HG03558 (cell line): ENCODE data around the gene CNN1.
A peak's percentile ranks its signal among the peaks of the same experiment; 100 is the strongest.

ENCODE experiments used
- ATAC-seq: cut with Tn5 transposase; IDR thresholded peaks from one replicate; pipeline ENCODE4 v1.9.1; 2021; ENCODE audit warnings: moderate number of reproducible peaks; ENCODE audit not compliant: unreplicated experiment; ENCODE audit errors: extremely low read depth

CNN1 gene

DNA sequence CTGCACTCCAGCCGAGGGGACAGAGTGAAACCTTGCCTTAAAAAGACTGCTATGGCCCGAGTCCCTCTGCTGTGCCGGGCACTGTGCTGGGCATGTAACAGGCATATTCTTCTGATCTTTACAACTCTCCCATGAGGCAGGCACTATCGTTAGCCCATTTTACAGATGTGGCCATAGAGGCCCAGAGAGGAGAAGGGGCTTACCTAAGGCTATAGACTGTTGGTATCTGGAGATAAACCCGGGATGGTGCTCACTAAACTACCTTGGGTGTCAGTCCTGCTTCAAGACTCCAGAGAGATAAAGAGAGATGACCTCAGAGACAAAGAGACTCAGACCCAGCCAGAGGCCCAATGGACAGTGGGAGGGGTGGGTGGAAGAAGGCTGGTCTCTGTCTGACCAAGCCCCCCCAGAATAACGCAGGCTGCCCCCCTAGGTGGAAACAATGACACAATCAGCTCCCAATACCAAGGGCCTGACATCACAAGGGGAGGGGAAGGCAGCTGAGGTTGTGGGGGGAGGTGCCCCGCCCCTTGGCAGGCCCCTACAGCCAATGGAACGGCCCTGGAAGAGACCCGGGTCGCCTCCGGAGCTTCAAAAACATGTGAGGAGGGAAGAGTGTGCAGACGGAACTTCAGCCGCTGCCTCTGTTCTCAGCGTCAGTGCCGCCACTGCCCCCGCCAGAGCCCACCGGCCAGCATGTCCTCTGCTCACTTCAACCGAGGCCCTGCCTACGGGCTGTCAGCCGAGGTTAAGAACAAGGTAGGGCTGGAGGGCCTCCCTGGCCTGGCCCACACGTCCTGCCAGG lies at the start of gene CNN1:
TSS of gene CNN1 (plus strand) at position 620 of the 805 bp plus-strand sequence. CDS start at position 697, 77 bp downstream.
- ATAC-seq, result no peak

DNA sequence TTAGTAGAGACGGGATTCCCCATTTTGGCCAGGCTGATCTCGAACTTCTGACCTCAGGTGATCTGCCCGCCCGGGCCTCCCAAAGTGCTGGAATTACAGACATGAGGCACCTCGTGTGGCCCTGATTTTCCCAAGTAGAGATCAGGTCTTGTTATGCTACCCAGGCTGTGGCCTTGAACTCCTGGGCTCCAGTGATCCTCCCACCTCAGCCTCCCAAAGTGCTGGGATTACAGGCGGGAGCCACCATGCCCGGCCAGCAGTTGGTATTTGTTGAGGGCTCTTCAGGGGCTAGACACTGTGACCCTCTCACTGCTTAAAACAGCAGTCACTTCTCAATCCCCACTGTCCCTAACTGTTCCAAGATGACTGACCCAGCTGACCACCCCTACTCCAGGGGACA lies 49.3 kb upstream of the CNN1 start:
- ATAC-seq, result no peak

DNA sequence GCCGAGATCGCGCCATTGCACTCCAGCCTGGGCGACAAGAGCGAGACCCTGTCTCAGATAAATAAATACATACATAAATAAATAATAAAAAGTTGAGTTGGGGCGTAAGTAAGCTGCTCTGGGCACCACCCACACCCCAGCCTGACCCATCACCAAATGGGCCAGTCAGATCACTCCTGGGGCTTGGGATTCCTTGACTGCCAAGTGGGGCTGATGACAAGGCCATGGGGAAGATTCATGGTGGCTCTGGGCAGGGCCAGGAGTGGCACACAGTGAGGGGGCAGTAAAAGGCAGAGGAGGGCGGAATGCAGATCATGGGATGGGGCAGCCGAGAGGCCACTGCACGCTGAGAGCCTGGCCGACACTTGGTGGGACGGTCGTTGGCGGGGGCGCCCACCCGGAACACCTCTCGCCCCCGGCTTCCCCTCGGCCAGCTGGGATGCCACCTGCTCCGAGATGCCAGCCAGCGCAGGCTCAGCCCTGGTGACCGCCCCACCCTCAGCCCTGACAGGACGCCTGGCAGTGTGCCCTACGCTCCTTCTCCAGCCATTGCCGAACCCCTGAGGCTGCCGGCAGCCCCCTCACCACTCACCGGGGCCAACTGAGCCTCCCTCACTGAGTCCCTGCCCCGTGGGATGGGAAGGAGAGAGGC lies 43.9 kb upstream of the CNN1 start:
- ATAC-seq, result no peak

DNA sequence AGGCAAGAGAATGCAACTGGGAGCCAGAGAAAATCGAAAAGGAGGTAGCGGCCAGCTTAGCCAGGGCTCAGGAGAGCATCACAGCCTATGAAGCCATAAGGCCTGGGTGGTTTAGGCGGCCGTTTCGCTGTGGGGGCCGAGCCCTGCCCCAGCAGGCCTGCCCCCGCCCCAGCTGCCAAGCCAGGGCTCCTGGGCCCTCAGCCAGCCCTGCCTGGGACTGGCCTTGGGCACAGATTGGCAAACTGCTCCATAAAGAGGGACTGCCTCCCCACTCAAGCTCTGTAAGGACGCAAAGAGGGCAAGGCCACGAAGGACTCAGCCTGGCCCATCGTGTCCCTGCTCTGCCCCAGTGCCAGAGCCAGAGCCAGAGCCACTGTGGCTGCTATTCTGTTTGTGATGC lies 43.2 kb upstream of the CNN1 start:
- no peak for ATAC-seq

DNA sequence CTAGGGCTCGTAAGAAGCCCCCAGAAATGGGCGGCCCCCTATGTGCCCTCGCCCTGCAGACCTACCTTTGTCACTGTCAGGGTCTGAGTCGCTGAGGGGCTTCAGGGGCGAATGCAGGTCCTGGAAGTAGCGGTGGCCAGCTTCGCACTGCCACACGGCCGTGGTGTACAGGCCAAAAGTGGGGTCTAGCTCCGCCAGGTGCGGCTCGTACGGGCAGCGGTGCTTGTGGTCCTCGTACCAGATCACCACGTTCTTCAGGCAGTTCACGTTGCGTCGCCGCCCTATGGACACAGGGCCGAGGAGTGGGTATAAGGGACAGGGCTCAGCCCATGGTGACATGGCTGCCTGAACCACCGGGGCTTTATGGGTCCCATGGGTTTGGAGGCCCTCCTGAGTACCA lies 42.8 kb upstream of the CNN1 start:
- ATAC-seq, result no peak

DNA sequence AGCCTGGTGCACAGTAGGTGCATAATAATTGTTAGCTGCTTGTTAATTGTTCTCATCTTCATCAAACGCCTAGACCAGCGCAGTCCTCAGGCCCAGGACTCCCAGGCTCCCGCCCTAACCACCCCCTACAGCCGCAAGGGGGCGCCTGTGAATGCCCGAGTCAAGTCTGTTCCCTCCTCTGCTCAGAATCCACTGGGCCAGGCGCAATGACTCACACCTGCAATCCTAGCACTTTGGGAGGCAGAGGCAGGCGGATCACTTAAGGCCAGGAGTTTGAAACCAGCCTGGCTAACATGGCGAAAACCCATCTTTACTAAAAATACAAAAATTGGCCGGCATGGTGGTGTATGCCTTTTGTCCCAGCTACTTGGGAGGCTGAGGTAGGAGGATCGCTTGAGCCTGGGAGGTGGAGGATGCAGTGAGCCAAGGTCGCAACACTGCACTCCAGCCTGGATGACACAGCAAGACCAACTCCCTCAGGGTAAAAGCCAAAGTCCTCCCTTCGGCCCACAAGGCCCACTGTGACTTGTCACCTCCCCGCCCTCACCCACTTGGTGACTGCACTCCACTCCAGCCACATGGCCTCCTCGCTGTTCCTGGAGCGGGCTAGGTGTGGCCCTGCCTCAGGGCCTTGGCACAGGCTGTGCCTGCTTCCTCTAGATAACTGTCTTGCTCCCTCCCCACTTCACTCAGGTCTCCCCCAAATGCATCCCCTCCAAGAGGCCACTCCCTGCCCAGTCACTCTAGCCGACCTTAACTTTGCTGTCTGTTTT lies 42.1 kb upstream of the CNN1 start:
- ATAC-seq, result no peak

DNA sequence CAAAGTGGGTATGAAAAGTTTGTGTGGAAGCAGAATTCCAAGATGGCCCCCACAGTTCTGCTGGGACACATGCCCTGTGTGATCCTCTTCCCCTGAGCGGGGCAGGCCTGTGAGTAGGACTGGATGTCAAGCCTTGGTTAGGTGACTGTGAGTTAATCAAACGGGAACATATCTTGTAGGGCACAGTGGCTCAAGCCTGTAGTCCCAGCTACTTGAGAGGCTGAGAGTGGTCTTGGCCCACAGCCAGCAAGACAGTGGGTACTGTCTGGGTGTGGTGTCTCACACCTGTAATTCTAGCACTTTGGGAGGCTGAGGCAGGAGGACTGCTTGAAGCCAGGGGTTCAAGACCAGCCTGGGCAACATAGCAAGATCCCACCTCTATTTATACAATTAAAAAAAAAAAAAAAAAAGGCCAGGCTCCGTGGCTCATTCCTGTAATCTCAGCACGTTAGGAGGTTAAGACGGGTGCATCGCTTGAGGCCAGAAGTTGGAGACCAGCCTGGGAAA lies 39.4 kb upstream of the CNN1 start:
- no peak for ATAC-seq

DNA sequence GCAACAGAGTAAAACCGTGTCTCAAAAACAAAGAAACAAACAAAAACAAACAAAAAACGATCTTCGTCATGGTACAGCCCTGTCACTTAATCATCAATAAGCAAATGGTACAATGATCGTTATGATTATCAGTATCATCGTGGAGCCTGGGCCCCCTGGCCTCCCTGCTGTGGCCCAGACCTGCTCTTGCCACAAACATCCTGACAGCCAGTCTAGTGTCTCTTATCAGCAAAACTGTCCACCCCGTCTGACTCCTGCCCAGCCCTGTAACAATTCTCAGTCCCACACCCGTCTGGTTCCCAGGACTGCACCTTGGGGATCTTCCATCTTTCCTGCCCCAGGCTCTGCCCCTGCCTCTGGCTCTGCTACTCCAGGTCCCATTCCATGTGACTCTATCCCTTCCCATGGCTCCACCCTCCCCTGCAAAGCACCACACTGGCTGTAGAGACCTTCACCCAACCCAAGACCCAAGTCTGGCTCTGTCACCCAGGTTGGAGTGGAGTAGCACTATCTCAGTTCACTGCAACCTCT lies 38.7 kb upstream of the CNN1 start:
- ATAC-seq, result no peak

DNA sequence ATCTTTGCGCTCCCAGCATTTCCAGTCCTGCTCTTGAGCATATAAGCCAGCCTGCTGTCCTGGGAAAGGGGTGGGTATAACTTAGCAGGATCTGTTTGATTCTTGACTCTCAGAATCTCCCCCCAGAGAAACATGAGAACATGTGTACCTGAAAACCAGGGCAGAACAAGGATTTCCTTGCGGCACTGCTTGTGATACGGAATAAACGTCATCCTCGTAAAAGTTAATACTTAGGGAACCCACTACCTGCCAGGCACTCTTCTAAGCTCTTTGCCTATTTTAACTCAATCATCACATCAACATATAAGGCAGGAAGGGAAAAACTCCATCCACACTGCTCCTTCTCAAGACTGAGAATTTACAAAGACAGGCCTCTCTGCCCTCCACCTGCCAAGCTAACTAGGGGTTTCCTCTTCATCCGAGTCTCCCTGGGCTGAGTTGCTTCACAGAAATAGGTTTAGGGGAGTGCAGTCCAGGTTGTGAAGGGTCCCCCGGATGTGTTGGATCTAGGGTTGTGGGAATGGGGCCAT lies 34.1 kb upstream of the CNN1 start:
- ATAC-seq, result no peak

DNA sequence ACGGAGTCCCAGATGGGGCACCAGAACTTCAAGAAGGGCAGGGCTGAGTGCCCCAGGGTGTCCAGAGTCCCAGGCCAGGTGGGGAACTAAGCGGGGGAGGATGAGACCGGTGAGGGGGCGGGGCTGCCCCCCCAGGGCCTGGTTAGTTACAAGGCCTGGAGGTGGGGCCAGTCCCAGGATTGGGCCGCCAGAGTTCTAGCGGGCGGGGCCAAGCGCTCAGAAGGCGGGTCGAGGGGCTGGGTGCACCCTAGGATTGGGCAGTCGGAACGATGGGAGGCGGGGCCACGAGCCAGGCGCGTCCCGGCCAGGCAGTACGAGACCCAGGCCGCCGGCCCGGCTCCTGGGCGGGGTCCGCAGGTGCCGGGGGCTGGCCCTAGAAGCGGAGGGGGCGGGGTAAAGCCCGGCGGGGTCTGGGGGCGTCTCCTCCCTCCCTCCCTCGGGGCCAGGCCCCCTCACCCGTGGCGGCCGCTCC lies 33.6 kb upstream of the CNN1 start:
- ATAC-seq, result peak; percentile 70

DNA sequence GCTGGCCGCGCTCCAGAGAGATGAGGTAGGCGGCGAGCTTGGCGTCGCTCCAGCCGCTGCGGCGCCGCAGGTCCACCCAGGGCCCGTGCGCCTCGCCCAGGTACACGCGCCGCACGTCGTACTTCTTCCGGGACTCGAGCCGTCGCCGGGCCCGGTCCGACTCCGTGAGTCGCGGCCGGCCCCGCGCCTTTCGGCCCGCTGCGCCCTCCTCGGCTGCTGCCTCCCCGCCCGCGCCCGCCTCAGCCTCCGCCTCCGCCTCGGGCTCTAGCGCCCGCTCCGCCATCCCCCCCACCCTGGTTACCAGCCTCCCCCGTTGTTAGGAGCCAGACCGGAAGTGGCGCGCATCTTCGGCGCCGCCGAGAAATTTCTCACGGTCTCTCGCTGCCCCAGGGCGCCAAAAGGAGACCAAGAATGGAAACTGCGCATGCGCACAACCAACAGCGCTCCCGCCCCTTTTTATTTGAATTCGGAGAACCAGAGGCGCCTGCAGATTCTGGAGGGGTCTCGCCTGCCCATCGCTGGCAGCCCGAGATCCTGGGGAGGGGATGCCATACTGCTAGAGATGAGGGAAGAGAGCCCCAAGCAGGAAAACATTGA lies 33.0 kb upstream of the CNN1 start, which contains the start of gene ZNF653:
TSS of gene ZNF653 (minus strand) at position 336 of the 597 bp plus-strand sequence. CDS start at position 283, 53 bp downstream.
- ATAC-seq, result peak; percentile 29

DNA sequence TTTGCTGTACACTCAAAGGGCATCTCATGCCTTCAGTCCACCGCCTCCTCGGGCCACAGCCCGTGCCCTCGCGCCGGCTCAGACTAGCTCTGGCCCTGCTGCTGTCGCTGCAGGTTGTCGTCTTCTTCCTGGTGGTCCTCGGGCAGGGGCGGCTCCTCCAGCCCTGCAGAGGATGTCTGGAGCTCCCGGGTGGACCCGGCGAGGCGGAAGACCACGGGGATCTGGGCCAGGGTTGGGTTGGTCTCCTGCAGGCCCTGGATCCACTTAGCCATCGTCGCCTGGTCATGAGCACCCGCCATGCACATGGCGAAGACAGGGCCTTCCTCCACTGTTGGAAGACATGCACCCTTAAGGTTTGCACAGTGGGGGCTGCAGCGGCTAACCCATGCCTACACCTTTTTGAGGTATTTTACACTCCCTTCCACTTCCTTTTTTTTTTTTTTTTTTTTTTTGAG lies 32.5 kb upstream of the CNN1 start:
- peak; percentile 7 for ATAC-seq

DNA sequence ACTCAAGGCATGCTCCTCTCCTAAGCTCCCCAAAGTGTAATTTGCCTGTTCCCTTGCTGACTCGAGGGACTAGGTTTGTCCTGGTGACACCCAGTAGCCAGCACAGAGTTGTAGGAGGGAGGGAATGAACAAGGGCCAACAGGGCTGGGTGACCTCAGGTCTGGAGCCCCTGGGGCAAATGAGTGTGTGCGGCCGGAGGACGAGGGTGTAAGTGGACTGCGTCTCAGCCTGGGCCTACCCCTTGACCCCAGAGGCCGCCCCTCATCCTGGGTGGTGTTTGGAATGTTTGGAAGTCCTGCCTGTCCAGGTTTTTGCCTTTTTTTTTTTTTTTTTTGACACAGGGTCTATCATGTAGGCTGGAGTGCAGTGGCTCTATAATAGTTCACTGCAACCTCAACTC lies 31.7 kb upstream of the CNN1 start:
- no peak for ATAC-seq

DNA sequence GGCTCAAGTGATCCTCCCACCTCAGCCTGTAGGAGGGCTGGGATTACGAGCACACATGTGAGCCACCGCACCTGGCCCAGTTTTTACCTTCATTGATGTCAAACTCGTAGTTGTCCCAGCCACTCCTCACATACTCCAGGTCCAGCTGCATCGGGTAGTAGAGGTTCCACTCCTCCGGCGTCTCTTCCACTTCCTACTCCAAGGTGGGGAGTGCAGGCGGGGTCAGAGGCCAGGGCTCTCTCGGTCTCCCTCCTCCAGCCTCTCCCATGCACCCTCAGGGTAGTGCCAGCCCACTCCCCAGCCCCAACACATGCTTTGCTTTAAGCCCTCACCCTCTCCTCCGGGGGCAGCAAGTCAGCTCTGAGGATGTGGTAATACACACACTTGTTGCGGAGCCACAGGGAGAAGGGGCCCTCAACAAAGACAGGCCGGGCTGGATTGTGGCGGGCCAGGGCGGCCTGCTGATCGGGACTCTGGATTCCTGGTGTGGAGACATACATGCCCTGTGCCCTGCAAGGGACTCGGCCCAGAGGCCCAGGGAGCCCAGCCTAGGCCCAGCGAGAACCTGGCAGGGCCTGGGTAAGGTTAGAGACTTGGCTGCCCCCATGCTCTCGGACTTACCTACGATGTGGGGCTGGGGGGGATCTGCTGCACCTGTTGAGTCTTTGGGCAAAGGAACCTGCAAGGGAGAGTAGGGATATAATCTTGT lies 31.1 kb upstream of the CNN1 start:
- no peak for ATAC-seq

DNA sequence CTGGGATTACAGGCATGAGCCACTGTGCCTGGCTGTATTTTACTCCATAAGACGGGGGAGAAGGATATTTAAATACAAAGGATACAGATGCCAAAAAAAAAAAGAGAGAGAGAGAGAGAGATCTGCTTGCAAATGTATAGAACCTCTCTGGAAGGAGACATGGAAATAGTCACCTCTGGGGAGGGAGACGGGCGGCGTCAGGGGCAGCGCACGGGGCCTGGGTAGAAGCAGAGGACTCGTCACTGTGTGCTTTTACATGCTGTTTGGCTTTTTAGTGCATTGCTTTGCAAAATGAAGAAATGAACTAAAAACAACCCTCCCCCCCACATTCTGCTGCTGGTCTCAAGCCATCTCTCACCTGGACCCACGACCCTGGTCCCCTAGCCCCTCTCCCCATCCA lies 28.2 kb upstream of the CNN1 start:
- no peak for ATAC-seq

DNA sequence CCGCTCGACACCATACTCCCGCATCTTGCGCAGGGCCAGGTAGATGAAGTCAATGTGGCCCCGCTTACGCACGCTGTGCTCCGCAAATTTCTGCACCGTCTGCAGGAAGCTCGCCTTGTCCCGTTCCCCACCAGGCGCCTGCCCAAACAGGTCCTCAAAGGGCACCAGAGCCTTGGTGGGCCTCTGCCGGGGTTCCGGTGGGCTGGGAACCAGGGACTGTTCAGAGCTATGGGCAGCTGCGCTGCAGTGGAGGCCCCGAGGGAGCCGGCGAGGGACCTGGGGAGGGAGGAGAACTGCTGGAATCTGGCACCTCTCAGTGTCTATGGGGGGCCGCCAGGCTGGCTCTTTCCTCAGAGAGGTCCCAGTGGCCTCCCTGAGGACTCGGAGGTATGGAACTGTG lies 24.7 kb upstream of the CNN1 start:
- no peak for ATAC-seq

DNA sequence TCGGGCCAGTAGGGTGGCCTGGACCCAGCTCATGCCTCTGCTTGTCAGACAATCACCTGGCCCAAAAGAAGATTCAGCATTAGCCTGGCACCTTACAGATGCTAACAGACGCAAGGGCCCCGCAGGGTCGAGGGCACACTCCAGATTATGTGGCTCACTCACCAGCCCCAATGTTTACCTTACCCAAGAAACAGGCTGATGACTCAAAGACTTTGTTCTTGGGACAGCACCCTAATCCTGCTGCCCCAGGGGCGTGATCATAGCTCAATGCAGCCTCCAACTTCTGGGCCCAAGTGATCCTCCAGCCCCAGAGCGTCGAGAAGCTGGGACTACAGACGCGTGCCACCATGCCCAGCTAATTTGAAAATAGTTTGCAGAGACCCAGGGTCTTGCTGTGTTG lies 19.5 kb upstream of the CNN1 start:
- ATAC-seq, result no peak

DNA sequence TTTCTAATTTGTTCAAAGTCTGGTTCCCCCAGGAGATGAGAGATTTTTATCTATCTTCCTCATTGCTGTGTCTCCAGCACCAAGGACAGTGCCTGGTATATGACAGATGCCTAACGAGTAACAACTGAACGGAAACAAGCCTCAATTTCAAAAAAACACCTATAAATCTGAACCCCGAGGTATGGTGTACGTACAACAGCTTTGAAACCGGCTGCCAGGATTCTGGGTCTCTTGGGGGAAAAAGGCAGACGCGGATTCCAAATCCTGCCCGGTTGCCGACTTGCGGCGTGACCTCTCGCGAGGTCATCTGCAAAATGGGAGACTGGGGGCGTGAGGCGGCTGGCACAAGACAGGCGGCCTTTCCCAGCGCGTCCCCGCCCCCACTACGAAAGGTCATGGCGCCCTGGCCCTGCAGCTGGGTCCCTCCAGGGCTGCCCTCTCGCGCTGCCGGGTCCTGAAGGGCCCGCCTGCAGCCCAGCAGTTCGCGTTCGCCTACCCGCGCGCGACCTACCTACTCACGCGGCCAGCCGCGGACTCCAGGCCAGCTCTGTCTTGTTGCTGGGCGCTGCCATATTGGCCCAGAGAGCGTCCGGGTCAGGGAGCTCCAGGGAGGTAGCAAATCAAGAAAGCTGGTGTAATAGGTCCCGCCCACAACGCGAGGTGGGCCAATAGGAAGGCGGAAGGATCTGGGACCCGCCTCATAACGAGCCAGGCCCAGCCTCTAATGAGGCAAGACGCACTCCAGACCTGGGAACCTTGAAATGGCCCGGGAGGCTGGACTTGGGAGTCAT lies 9.9 kb upstream of the CNN1 start, which contains the start of gene ECSIT:
TSS of gene ECSIT (minus strand) at position 584 of the 791 bp plus-strand sequence. CDS start 9,964 bp downstream, outside the sequence.
- peak; percentile 74 for ATAC-seq
